ENCODE measurements around the gene TMPRSS3.

The TMPRSS3 gene

DNA sequence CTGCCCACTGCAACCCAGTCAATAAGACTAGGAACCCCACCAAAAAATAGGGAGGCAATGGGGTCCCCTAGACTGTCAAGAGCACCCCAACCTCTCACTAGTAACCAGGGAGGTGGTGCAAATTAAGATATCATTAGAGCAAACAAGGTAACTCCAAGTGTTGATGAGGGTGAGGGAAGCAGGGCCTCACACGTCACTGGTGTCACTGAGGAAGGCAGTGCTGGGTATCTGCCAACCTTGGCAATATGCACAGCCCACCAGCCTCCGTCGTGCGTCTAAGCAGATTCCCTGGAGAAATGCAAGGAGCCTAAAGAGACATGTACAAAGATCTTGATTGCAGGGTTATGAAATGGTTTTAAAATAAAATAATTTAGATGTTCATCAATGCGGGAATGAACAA lies 11.6 kb upstream of the TMPRSS3 start:
- no peak for DNase-seq (ENCODE audit: low spot score)

DNA sequence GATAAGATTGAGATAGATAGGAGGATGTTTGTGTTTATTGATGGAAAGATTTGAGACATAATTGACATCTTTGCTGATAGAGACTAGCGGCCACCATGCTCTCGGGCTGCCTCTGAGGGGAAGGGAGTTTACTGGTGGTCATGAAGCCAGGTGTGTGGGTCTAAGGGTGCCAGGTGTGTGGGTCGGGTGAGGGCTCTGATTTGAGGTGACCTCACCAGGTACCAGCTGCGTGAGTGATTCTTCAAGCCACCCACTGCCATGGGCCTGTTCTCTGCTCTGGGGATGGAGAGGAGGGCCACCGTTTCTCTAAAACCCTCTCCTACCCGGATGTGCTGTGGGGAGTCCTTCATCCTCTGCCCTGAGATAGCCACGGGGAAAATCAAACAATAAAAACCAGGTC lies 11.0 kb upstream of the TMPRSS3 start:
- DNase-seq (ENCODE audit: low spot score): no peak

DNA sequence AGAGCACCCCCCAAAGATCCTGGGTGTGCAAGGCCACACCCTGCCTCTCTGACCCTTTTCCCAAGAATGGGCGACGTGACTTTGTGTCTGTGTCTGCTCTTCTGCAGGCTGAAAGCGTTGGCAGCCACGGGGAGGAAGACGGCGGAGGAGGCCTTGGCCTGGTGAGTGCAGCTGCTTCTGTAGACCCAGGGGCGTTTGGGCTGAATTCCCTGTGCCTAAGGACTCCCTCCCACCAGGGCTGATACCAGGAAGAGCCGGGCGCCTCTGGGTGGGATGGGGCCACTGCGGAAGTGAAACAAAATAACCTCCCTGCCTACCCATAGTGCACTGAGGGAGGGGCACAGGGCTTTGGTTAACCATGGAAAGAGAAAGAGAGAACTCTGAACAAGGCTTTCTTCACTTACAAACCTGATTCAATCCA lies 10.4 kb upstream of the TMPRSS3 start:
- no peak for DNase-seq (ENCODE audit: low spot score)

DNA sequence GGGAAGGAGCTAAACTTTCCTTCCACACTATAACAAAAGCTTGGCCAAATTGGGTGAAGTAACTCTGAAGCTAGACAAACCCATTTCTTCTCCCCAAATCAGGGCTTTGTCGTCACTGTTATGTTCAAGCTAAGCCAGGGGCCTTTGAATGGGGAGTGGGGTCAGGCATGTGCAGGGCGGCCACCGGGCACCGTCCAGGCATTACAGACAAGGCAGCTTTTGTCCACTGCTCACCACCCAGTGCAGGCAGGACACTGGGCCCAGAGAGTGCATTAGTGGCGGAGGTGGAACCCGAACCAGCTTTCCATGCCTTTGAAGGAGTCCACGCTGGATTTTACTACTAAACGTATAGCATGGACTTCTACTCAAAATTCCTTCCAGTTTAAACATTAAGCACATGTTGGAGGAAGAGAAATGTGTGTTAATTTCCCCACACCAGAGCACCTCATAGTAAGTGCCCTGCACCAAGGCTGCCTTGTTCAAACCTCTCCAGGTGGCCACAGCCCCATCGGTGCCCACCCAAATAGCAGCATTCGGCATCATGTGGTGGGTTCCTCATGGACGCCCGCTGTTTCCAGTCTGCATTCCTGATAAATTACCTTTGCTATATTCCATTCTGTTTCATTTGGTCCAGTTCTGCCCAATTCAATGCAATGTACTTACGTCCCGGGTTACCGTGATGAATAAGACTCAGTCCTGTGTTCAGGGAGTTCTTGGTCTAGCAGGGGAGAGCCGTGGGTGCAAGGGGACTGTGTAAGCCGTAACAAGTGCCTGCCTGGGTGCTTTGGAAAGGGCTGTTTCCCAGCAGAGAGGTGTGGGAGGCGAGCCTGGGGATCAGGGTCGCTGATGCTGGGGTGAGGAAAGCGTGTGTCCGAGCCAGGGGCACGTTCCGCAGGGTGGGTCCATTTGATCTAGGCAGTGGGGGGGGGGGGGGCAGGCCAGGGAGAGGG lies 9.5 kb upstream of the TMPRSS3 start:
- DNase-seq (ENCODE audit: low spot score): no peak

DNA sequence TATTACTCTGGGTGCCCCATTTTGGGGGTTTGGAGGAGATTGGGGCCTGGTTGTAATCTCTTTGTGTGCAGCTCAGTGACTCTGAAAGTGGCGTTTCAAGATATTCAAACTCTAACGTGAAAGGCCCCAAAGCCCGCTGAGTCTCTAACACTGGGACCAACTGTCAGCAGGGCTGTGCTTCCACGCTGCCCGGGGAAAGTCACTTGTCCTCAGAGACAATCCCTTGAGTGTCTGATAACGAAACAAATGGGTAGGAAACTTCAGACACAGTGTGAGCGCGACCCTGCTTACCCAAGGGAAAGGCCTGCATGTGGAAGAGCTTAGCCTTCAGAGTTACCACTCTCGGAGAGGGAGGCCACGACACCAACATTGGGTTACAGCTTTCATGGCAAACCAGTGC lies 8.7 kb upstream of the TMPRSS3 start:
- DNase-seq (ENCODE audit: low spot score): no peak

DNA sequence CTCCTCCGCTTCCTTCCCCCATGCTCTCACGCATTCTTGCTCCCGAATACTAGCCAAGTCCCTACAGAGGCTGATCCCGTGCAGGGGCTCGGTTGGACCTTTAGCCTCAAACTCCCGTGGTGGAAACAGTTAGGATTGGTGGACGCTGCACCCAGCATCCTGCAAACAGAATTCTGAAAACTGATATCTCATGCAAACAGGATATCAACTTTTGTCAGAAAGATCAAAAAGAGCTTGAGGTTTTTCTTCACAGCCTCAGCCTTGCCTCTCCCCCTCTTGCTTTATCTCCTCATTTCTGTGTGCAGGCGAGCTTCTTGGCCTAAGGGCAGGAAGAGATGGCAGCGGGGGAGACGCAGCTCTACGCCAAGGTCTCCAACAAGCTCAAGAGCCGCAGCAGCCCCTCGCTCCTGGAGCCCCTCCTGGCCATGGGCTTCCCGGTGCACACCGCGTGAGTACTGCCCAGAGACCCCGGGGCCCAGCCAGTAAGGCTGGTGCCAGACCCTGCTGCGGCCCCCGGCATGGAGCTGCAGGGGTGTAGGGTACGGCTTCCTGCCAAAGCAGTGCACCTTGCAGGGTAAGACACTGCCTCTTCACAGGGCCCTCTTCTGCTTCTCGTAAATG lies 7.9 kb upstream of the TMPRSS3 start, which contains the start of gene UBASH3A:
Gene UBASH3A, plus strand, starts transcription at position 292 of the 621 bp plus-strand sequence. Its CDS starts 44 bp downstream, at position 336.
- DNase-seq (ENCODE audit: low spot score): no peak

DNA sequence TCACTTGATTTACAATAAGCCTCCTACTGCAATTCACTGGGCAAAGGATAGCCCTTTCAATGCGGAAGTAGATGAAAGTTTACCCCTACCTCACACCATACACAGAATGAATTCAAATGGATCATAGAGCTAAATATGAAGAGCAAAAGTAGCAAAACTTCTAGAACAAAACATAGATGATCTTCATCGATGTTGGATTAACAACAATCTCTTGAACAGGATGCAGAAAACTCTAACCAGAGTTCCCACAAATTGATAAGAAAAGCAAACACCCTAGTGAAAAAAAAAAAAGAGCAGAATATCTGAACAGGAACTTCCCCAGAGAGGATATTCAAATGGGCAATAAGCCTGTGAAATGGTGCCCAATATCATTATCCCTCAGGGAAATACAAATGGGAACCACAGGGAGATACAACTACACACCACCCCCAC lies 6.0 kb upstream of the TMPRSS3 start:
- DNase-seq (ENCODE audit: low spot score): no peak

DNA sequence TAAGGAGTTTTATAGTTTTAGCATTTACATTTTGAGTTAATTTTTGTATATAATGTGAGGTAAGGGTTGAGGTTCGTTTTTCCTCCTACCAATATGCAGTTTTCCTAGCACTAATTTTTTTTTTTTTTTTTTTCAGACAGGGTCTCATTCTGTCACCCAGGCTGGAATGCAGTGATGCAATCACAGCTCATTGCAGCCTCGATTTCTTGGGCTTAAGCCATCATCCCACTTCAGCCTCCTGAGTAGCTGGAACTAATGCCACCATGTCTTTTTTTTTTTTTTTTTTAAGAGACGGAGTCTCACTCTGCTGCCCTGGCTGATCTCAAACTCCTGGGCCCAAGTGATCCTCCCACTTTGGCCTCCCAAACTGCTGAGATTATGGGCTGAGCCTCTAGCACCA lies 5.3 kb upstream of the TMPRSS3 start:
- DNase-seq (ENCODE audit: low spot score): no peak

DNA sequence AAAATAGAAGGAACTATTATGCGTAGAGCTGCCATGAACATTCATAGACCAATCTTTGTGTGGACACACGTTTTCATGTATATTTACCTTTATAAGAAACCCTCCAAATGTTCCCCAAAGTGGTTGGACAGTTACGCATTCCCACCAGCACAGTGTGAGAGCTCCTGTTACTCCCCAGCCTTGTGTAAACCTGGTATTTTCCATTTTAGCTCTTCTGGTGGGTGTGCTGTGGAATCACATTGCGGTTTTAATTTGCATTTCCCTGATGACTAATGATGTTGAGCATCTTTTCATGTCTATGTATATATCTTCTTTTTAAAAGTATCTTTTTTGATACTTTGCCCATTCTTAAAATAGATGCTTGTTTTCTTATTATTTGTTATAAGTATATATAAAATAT lies 4.7 kb upstream of the TMPRSS3 start:
- no peak for DNase-seq (ENCODE audit: low spot score)

DNA sequence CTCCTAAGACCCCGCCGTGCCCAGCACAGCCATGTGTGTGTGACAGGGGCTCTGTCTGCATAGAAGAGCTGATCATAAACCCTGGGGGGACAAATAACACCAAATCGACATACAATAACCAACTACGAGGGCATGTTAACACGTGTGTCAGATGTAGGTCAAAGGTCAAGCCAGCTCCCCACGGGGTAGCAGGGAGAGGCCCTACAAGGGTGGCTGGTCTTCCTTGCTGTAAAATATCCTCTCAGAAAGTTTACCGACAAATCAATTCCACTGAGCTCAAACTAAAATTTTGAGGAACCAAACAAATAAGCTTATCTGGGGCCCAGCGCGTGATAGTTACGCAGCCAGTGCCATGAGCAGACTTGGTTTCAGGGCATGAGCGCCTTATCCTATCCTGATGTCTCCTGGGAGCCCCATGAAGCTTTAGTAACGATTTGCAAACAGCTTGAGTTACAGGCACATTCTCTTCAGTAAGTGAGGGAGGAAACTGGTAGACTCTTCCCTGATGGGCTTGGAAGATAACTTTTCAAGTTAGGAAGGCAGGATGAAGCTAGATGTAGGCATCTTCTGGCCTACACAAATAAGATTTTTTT lies 2.7 kb upstream of the TMPRSS3 start:
- no peak for DNase-seq (ENCODE audit: low spot score)

DNA sequence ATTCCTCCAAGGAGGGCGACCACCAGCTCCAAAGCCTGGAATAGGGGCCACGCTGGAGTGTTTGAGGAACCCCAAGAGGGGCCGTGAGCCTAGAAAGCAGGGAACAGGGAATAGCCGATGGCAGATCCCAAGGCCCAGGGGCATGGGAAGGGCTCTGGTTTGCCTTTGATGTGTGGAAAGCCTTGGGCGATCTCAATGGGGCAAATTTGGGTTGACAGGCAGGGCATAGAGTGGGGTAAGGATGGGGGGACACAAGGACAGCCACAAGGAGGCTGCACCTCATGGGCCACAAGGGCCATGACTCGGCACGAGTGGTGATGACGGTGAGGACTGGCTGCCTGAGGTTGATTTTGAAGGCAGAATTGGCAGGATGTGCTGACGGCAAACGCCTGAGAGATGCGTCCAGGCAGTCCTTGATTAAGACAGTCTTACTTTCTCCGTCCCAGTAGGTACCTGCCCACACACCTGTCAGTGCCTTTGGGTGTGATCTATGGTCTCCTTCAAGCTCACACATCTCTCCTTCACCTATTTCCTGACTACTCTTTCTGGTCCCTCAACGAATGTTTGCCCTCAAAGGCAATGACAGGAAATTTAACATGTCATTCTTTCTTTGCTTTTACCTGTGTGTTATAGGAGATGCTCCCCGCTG lies 2.0 kb upstream of the TMPRSS3 start:
- DNase-seq (ENCODE audit: low spot score): no peak

DNA sequence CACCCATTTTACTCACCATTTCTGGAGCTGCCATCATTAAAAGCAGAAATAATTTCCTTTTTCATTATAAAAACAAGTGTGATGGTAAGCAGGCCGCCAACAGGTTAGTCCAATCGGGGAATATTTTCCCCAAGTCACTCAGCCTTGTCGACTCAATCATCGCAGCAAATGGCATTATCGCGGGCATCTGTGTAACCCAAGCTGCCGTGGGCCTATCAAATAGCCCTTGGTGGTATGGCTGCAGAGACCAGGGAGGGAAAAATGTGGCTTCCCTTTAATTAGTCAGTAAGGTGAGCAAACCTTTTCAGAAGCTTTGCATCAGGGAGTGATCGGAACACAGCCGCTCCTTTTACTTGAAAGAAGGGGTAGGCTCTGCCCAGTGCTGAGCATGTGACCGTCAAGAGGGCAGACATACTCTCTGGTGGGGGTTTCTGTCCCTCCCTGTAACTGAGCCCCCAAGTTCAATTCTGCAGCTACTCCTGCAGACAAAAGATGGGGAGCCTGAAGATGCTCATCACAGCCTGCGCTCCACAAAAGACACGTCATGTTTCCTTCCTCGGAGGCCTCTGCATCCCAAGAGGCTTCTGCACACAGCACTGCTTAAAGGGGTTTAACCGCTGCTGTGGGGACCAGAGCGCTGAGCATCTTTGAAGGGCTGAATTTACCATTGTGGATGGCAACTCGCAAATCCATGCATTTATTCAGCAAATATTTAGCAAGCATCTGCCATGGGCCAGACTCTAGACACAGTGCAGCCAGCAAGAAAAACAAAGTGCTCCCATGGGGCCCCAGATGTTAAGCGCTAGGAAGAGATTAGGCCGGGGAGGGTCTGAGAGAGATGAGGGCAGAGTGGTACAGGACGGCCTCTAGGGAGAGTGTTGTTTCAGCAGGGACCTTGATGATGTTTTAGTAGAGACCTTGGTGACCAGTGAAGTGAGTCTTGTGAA lies 1.2 kb upstream of the TMPRSS3 start:
- no peak for DNase-seq (ENCODE audit: low spot score)

DNA sequence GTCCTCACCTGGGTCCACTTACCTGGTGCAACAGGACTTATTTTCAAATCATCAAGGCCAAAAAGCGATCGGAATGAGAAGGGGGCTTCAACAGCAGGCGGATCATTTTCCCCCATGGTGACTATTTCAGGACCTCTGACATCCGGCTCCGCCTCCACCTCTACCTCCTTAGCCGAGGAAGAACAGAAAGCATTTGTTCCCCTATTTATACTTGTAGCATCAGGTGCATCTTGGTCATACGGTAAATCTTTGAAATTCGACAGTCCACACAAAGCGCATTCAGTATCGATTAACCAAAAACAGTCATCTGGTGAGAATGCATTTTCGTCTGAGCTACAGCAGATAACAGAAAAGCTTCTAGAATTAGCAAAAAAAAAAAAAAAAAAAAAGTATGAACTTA lies 550 bp downstream of the TMPRSS3 start:
- DNase-seq (ENCODE audit: low spot score): no peak

DNA sequence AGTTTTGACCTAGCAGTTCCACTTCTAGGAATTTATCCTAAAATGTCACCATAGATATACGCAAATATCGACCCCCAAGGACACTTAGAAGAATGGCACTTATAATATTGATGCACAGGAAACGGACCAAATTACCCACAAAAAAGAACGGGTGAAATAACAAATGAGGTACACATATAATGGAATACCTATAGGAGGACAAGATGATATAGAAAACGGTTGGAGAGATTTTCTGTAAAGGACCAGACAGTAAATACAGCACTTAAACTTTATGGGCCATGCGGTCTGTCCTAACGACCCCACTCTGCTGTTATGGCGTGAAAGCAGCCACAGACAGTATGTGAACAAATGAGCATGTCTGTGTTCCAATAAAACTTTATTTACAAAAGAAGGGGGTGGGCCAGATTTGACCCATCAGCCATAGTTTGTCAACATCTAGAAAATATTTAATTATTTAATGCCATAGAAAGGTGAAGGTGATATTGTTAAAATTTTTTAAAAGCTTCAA lies 2.4 kb downstream of the TMPRSS3 start:
- no peak for DNase-seq (ENCODE audit: low spot score)

DNA sequence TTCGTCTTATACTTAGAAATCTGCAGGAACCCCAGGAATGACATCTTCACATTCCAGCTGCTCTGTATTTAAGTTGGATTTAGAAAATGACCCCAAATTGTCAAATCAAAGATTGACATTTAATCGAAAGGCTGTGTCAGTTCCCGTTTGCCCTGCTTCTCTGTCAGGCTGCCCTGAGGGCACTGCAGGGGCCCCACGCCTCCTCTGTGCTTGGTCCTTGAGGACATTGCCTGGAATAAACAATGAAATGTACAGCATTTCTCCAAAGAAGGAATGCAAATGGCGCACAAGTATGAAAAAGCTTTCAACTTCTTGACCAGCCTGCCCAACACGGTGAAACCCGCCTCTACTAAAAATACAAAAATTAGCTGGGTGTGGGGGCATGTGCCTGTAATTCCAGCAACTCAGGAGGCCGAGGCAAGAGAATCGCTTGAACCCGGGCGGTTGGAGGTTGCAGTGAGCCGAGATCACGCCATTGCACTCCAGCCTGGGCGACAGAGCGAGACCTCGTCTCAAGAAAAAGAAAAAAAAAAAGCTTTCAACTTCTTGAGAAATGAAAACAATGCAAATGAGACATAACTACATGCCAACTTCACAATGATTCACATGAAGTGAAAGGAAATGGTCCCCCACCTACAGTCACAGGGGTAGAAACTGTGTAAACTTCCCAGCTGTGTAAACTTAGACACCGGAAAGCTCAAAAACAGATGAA lies 3.0 kb downstream of the TMPRSS3 start:
- DNase-seq (ENCODE audit: low spot score): no peak

DNA sequence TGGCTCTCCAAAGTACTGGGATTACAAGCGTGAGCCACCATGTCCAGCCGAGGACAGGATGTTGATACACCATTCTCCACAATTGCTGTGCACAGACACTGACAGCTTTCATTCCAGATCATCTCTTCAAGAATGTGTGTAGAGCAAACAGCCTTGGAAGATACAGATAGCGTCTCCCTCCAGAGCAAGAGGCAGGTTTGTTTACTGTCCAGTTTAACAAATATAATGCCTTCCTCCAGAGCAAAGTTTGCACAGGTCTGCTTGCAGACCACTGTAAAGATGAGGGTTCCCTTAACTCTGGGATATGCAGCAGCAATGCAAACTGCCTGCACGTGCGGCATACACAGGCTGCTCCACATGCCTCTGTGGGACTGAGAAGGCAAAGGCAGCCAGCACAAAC lies 4.6 kb downstream of the TMPRSS3 start:
- DNase-seq (ENCODE audit: low spot score): no peak

DNA sequence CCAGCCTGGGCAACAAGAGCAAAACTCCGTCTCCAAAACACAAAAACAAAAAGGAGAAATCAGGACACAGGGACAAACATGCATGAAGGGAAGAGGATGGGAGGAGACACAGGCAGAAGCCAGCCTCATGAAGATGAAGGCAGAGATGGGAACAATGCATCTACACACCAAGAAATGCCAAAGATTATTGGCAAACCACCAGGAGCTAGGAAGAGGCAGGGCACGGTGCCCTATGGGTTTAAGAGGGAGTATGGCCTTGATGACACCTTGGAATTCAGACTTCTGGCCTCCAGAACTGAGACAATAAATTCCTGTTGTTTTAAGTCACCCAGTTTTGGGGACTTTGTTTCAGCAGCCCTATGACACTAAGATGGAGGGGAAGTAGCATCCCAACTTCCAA lies 5.2 kb downstream of the TMPRSS3 start:
- DNase-seq (ENCODE audit: low spot score): no peak

DNA sequence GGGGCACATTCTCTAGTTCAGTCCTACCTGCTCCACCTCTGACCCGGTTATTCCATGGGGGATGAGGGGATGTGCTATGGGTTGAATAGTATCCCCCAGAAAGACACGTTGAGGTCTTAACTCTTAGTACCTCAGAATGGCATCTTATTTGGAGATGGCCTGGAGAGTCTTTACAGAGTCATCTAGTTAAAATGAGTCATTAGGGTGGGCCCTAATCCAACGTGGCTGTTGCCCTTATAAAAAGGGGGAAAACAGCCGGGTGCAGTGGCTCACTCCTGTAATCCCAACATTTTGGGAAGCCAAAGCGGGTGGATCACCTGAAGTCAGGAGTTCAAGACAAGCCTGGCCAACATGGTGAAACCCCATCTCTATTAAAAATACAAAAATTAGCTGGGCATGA lies 5.7 kb downstream of the TMPRSS3 start:
- DNase-seq (ENCODE audit: low spot score): no peak

DNA sequence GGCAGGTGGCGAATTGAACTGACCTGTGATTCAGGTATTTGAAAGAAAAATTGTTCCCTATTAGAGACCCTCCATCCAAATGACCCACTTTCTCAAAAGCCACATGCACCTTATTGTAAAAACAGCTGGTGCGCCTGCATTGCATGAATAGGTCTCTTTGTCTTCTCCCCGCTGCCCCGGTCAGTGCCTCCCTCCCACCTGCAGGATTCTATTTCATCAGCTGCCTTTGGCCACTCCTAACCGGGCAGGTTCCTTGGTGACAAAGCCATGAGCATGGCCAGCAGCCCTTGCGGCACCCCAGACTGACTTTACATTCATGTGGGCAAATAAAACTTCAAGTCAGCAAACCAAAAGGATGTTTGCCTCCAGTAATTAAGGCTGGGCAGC lies 6.4 kb downstream of the TMPRSS3 start:
- no peak for DNase-seq (ENCODE audit: low spot score)

DNA sequence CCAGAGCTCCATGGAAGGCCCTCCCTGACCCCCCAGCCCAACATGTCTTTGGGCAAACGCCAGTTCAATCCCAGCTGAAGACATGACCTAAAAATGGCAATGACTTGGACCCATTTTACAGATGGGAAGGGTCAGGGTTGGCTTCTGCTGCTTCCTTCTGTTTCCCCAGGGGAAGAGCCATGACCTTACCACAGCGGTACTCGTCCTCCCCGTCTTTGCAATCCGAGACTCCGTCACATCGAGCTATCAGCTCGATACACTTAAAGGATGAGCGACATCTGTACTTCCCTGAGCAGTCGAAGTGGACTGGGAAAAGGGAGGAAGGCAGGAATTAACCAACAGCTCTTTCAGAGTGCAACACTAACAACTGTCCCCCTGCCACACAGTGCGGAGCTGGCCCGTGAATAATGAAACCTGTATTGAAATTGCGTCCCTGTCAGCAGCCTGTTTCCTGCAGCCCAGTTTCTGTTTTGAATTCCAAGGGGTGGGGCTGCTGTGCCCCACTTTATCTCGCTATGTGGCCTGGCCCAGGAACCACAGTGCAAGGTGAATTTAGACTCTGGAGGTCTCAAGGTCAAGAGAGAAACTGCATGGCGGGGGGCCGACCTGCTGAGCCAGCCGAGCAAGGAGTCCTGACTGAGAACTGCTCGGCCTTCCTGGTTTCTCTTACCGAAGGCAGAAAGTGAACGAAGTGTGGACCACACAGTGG lies 7.0 kb downstream of the TMPRSS3 start:
- DNase-seq (ENCODE audit: low spot score): no peak
